Measurements from ENCODE around the gene EPHA4. TPM values are rescaled to one million over a fixed set of nuclear protein-coding genes. Genes with fewer than 3 reads are reported as not detected.

The EPHA4 gene
- total and polyA plus RNA-seq, 4 donors, result 0.43 to 2.3 (median 1.1) TPM

GRCh38 chr2:221559991-221560390 is 12.1 kb downstream of the EPHA4 start:
- Histone ChIP-seq H3K4me3 (ENCODE audit: low read depth in 1 of 3, low read length in 3 of 3) (no peak overlapping the region), H3K27ac (ENCODE audit: low read depth in 1 of 2, low read length in 2 of 2) (no peak overlapping the region), H3K36me3 (ENCODE audit: control insufficient read depth in 4 of 4, insufficient read depth in 3 of 4, low read depth in 1 of 4, low read length in 3 of 4) (no peaks in the 10 kb centered on the region), H3K9ac (ENCODE audit: low read depth in 1 of 2, low read length in 2 of 2) (no peak overlapping the region), H3K27me3 (ENCODE audit: control insufficient read depth in 4 of 4, insufficient read depth in 4 of 4, low read length in 3 of 4) (peaks cover 0 to 3% (median 0%) of the 10 kb centered on the region in 4 donors), H3K9me3 (ENCODE audit: control insufficient read depth in 4 of 4, low read length in 3 of 4) (no peaks in the 10 kb centered on the region), H3K4me1 (ENCODE audit: control insufficient read depth in 4 of 4, insufficient read depth in 4 of 4, low read length in 3 of 4) (no peaks in the 10 kb centered on the region)
- no peak for TF ChIP-seq REST (IDR thresholded peaks at IDR 0.05)
- TF ChIP-seq FOXA2 (IDR thresholded peaks at IDR 0.05), result no peak
- TF ChIP-seq MAX (IDR thresholded peaks at IDR 0.05), result no peak
- no peak for TF ChIP-seq HNF4G (IDR thresholded peaks at IDR 0.05)
- no peak for TF ChIP-seq FOXA1 (IDR thresholded peaks at IDR 0.05)
- no peak for TF ChIP-seq RXRA (IDR thresholded peaks at IDR 0.05)
- TF ChIP-seq EGR1 (IDR thresholded peaks at IDR 0.05; ENCODE audit: low read depth in 2 of 2), result no peak
- TF ChIP-seq RAD21 (IDR thresholded peaks at IDR 0.05), result no peak
- TF ChIP-seq TAF1 (conservative IDR thresholded peaks at IDR 0.05), result no peak
- TF ChIP-seq ZBTB33 (IDR thresholded peaks at IDR 0.05), result no peak
- no peak for TF ChIP-seq NR2F2 (IDR thresholded peaks at IDR 0.05)
- no peak for TF ChIP-seq CTCF (IDR thresholded peaks at IDR 0.05; ENCODE audit: low read depth, low read length, missing input control)
- TF ChIP-seq SP1 (IDR thresholded peaks at IDR 0.05), result no peak
- no peak for DNase-seq (ENCODE audit: low spot score)
- WGBS, result 74% methylated on average over 5 of the region's 5 CpGs

- no peak for DNase-seq (ENCODE audit: low spot score)
- Histone ChIP-seq H3K9me3 (ENCODE audit: control insufficient read depth in 4 of 4, low read length in 3 of 4) (no peaks in the 10 kb centered on the region), H3K36me3 (ENCODE audit: control insufficient read depth in 4 of 4, insufficient read depth in 3 of 4, low read depth in 1 of 4, low read length in 3 of 4) (no peaks in the 10 kb centered on the region), H3K4me1 (ENCODE audit: control insufficient read depth in 4 of 4, insufficient read depth in 4 of 4, low read length in 3 of 4) (no peaks in the 10 kb centered on the region), H3K27me3 (ENCODE audit: control insufficient read depth in 4 of 4, insufficient read depth in 4 of 4, low read length in 3 of 4) (no peaks in the 10 kb centered on the region), H3K4me3 (ENCODE audit: low read depth in 1 of 3, low read length in 3 of 3) (no peak overlapping the region), H3K9ac (ENCODE audit: low read depth in 1 of 2, low read length in 2 of 2) (no peak overlapping the region), H3K27ac (ENCODE audit: low read depth in 1 of 2, low read length in 2 of 2) (no peak overlapping the region)
- TF ChIP-seq ATF3 (IDR thresholded peaks at IDR 0.05) (no peak), GABPA (IDR thresholded peaks at IDR 0.05 in 1 of 2, conservative IDR thresholded peaks at IDR 0.05 in 1 of 2) (no peak), SP1 (IDR thresholded peaks at IDR 0.05) (no peak), ZBTB33 (IDR thresholded peaks at IDR 0.05) (no peak), RXRA (IDR thresholded peaks at IDR 0.05) (no peak), NR2F2 (IDR thresholded peaks at IDR 0.05) (no peak), RAD21 (IDR thresholded peaks at IDR 0.05) (no peak), EGR1 (IDR thresholded peaks at IDR 0.05; ENCODE audit: low read depth in 2 of 2) (no peak), FOXA1 (IDR thresholded peaks at IDR 0.05) (no peak), HNF4A (conservative IDR thresholded peaks at IDR 0.05) (no peak), TAF1 (conservative IDR thresholded peaks at IDR 0.05) (no peak), HNF4G (IDR thresholded peaks at IDR 0.05) (no peak), FOXA2 (IDR thresholded peaks at IDR 0.05) (no peak)
- WGBS, result 86% methylated on average over 3 of the region's 3 CpGs
Measured at GRCh38 chr2:221558107-221558506, 14.0 kb downstream of the EPHA4 start.

All from liver (tissue), 9 donors.